Measurements from ENCODE around the gene SPRY1. TPM values are rescaled to one million over a fixed set of nuclear protein-coding genes. Genes with fewer than 3 reads are reported as not detected.

SPRY1 gene
- total RNA-seq, 1 donor from 2014 or later: 28.2 TPM

- peak; percentile 30 for DNase-seq (ENCODE audit: low spot score)
Measured at GRCh38 chr4:123443401-123444289, 47.0 kb downstream of the SPRY1 start.

DNA sequence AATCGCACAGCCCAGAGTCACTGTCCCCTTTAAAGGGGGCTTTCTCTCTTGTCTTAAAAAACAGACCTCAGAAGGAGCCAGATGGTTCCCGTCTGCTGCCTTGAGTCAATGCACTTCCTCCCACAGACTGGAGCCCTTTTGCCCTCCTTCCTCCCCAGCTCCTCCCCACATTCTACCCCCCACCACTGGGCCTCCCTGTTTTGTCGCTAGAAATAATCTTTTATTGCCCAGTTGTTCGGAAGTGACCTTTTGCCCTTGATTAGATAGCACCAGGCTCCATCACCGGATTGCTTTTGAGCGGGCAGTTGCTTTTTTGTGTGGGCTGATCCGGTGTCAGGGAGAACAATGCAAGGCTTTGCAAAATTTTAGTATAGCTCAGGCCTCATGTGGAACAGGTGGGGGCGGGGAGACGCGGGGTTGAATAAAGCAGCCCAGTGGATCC lies 47.7 kb downstream of the SPRY1 start:
- peak; percentile 54 for DNase-seq (ENCODE audit: low spot score)

GRCh38 chr4:123446865-123447474 lies 50.4 kb downstream of the SPRY1 start:
- DNase-seq (ENCODE audit: low spot score): no peak

- DNase-seq (ENCODE audit: low spot score): no peak
Measured at GRCh38 chr4:123449362-123449761, 52.8 kb downstream of the SPRY1 start.

DNA sequence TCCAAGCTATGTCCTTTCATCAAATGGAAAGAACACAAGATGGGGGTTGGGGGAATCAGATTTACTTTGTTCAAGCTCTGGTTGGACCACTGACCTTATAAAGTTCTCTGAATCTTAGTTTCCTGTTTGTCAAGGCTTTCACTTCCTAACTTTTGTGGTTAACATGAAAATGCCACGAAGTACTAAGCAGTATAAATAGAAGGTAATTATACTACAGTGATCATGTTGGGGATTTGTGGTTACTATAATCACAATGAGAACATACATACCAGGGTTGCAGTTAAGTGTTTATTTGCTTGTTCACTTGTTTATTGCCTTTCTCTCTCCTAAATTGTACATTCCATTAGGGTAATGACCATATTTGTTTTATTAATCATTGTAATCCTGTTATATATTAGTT lies 53.2 kb downstream of the SPRY1 start:
- DNase-seq (ENCODE audit: low spot score): no peak

DNA sequence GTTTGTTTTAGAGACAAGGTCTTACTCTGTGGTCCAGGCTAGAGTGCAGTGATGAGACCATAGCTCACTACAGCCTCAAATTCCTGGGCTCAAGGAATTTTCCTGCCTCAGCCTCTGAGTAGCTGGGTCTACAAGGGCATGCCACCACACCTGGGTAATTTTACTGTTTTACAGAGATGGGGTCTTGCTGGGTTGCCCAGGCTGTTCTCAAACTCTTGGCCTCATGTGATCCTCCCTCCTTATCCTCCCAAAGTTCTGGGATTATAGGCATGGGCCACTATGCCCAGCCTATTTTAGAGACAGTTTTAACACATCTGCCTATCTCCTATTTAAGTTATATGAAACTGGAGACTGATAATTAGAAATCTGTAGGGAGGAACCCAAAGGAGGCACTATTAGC lies 53.8 kb downstream of the SPRY1 start:
- DNase-seq (ENCODE audit: low spot score): no peak

DNA sequence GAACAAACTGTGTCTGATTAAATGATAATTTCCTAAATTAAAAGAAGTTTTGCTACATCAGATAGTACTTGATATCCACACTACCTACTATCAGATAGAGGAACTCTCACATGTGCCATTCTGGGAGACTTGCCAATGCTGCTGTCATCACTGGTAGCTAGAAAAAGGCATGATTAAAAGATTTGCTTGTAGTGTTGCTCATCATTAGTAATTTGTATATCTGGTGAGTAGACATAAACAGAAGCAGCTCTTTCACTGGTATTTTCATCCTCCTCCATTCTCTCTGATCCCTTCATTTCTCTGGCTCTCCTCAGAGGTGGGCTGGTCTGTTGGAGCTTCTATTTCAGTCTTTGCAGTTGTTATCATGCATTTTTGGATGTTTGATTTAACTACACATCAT lies 56.0 kb downstream of the SPRY1 start:
- DNase-seq (ENCODE audit: low spot score): peak; percentile 27

GRCh38 chr4:123453061-123453680 lies 56.6 kb downstream of the SPRY1 start:
- DNase-seq (ENCODE audit: low spot score): no peak
